GM21367 (cell line): ENCODE results near the gene SYT14.
"Not testable (repeated sequence)": the region's sequence is repeated elsewhere in the genome, so short reads cannot be mapped to it uniquely, and the experiment has no call there.

Experiments used
- ATAC-seq: cut with Tn5 transposase; IDR thresholded peaks from one replicate; pipeline ENCODE4 v1.9.1; 2021; ENCODE audit not compliant: unreplicated experiment

SYT14 gene

GRCh38 chr1:210189426-210189825 is 251.4 kb downstream of the SYT14 start:
- no peak for ATAC-seq

GRCh38 chr1:210195635-210196160 is 257.7 kb downstream of the SYT14 start:
- ATAC-seq, result no peak

- not testable (repeated sequence) for ATAC-seq
These were observed 258.2 kb downstream of the SYT14 start for GRCh38 chr1:210196266-210196665.

- no peak for ATAC-seq
These were observed 260.8 kb downstream of the SYT14 start for GRCh38 chr1:210198840-210199239.

GRCh38 chr1:210200124-210200736 is 262.2 kb downstream of the SYT14 start:
- no peak for ATAC-seq

- ATAC-seq, result no peak
These were observed 263.7 kb downstream of the SYT14 start for GRCh38 chr1:210201681-210202080.

GRCh38 chr1:210207597-210208450 is 269.8 kb downstream of the SYT14 start:
- ATAC-seq, result no peak

GRCh38 chr1:210213335-210213734 is 275.3 kb downstream of the SYT14 start:
- ATAC-seq, result no peak

GRCh38 chr1:210214573-210215409 is 276.8 kb downstream of the SYT14 start:
- ATAC-seq, result no peak

GRCh38 chr1:210217482-210217881 is 279.5 kb downstream of the SYT14 start:
- ATAC-seq, result no peak

- no peak for ATAC-seq
These were observed 280.0 kb downstream of the SYT14 start for GRCh38 chr1:210218047-210218446.
